ENCODE data around the gene COG1.

GRCh38 chr17:73151916-73152632 is 40.8 kb upstream of the COG1 start:
- TF ChIP-seq, protein P1, sequence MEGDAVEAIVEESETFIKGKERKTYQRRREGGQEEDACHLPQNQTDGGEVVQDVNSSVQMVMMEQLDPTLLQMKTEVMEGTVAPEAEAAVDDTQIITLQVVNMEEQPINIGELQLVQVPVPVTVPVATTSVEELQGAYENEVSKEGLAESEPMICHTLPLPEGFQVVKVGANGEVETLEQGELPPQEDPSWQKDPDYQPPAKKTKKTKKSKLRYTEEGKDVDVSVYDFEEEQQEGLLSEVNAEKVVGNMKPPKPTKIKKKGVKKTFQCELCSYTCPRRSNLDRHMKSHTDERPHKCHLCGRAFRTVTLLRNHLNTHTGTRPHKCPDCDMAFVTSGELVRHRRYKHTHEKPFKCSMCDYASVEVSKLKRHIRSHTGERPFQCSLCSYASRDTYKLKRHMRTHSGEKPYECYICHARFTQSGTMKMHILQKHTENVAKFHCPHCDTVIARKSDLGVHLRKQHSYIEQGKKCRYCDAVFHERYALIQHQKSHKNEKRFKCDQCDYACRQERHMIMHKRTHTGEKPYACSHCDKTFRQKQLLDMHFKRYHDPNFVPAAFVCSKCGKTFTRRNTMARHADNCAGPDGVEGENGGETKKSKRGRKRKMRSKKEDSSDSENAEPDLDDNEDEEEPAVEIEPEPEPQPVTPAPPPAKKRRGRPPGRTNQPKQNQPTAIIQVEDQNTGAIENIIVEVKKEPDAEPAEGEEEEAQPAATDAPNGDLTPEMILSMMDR (IDR thresholded peaks at IDR 0.05), result no peak
- no peak for TF ChIP-seq POLR2A (IDR thresholded peaks at IDR 0.05)

Measured in prostate gland (tissue), 2 donors.